HG02852 (cell line): ENCODE data around the gene PRSS3.
"Not testable (repeated sequence)": the region's sequence is repeated elsewhere in the genome, so short reads cannot be mapped to it uniquely, and the experiment has no call there.

Experiments used
- ATAC-seq: cut with Tn5 transposase; IDR thresholded peaks from one replicate; pipeline ENCODE4 v1.9.1; 2021; ENCODE audit warnings: mild to moderate bottlenecking, moderate library complexity; ENCODE audit not compliant: unreplicated experiment

Gene PRSS3

DNA sequence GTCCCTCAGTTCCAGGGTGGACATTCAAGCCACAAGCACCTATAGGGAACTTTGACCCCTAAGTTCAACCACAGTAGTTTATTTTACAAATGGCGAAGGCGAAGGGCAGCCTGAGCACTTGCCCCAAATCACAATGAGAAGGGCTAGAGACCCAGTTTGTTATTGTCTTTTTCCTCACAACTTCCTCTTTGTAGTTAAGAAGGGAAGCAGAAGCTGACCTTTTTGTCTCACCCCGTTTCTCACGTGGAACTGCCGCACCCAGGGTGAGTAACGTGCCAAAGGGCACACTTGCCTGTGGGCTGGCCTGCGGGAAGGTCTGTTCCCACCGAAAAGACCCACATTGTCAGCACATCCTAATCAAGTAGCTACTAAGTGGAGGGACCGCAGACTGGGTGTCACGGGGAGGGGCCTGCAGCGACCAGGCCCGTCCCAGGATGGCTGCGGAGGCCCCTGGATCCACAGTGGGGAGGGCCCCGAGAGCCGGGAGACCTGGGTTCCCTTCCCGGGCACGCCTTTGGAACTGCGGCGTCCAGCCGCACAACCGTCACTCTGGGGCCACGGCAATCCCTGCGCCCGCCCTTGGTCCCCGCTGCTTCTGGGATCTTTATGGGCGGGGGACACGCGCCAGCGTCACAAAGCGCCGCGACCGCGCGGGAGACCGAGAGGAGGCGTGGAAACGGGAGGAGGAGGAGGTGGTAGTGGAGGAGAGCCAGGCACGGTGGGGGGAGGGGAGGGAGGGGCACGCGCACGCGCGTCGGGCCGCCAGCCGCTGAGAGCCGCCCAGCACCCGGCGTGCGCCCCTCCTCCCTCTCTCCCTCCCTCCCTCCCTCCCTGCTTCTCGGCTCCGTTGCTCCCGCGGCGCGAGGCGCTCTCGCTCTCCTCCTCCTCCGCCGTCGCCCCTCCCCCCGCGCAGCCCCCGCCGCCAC, 21.2 kb downstream of the PRSS3 start, which contains the start of gene UBE2R2:
Gene UBE2R2 (plus strand): TSS at position 834 of the 926 bp plus-strand sequence. CDS start 598 bp downstream, outside the sequence.
- peak; percentile 68 for ATAC-seq

- ATAC-seq: peak; percentile 26
These were observed 22.2 kb downstream of the PRSS3 start for GRCh38 chr9:33817327-33818166.

DNA sequence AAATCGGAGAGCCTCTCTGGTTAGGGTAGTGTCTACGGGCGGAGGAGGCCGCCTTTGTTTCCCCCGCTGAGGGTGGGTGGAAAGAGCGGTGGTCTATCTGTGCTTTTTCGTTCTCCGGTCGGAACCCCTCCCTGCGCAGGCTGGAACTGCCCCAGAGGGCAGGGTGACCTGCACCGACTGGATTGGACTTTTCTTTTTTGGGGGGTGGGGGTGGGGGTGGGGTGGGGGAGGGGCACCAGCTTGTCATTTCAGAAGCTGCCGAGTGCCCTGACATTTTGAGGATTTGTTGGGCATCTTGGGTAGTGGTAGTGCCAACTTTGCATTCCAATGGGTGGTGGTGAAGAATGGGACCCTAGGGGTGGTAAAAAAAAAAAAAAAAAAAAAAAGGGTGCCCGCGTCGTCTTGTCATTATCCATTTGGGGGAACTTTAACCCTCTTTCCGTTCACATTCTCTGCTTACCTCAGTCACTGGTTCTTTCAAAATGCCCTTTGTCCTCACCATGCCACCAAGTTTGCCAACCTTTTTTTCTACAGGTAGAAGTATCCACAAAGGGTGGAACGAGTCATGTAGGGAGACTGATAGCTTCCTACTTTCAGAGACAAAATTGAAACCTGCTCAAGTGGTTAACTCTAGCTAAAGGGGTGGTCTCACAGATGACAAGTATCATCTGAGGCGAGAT, 22.9 kb downstream of the PRSS3 start:
- no peak for ATAC-seq

GRCh38 chr9:33818847-33819500, 23.6 kb downstream of the PRSS3 start:
- no peak for ATAC-seq

- ATAC-seq: no peak
These were observed 24.9 kb downstream of the PRSS3 start for GRCh38 chr9:33820231-33820745.

- no peak for ATAC-seq
These were observed 28.4 kb downstream of the PRSS3 start for GRCh38 chr9:33823801-33824200.

DNA sequence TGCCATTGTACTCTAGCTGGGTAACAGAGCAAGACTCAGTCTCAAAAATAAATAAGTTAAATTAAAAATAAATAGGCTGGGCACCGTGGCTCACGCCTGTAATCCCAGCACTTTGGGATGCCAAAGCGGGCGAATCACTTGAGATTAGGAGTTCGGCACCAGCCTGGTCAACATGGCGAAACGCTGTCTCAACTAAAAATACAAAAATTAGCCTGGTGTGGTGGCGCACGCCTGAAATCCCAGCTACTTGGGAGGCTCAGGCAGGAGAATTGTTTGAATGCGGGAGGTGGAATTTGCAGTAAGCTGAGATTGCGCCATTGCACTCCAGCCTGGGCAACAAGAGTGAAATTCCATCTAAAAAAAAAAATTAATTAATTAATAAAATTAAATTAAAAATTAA, 31.9 kb downstream of the PRSS3 start:
- not testable (repeated sequence) for ATAC-seq

GRCh38 chr9:33829641-33830230, 34.4 kb downstream of the PRSS3 start:
- not testable (repeated sequence) for ATAC-seq

- no peak for ATAC-seq
These were observed 40.4 kb downstream of the PRSS3 start for GRCh38 chr9:33835625-33836260.

- ATAC-seq: peak; percentile 61
These were observed 40.9 kb downstream of the PRSS3 start for GRCh38 chr9:33836261-33836660.

GRCh38 chr9:33837138-33837537, 41.8 kb downstream of the PRSS3 start:
- no peak for ATAC-seq

- no peak for ATAC-seq
These were observed 45.0 kb downstream of the PRSS3 start for GRCh38 chr9:33840381-33840780.

GRCh38 chr9:33843312-33843961, 48.1 kb downstream of the PRSS3 start:
- no peak for ATAC-seq

- no peak for ATAC-seq
These were observed 50.9 kb downstream of the PRSS3 start for GRCh38 chr9:33846231-33846630.

- ATAC-seq: not testable (repeated sequence)
These were observed 52.5 kb downstream of the PRSS3 start for GRCh38 chr9:33847894-33848205.
